GM12872 (cell line): Measurements from ENCODE around the gene ARPC2.

Source experiments
- CTCF ChIP-seq: IDR thresholded peaks from 3 replicates; pipeline ENCODE4 v1.5.1; 2011; ENCODE audit warnings: low read depth, mild to moderate bottlenecking, low read length, moderate library complexity; ENCODE audit not compliant: insufficient read depth

Gene ARPC2

GRCh38 chr2:218180467-218181114 is 36.4 kb upstream of the ARPC2 start:
- TF ChIP-seq CTCF = no peak

- no peak for TF ChIP-seq CTCF
These were observed 32.7 kb upstream of the ARPC2 start for GRCh38 chr2:218184331-218184730.

GRCh38 chr2:218186355-218186766 is 30.6 kb upstream of the ARPC2 start:
- peak; percentile 87 for TF ChIP-seq CTCF

- TF ChIP-seq CTCF = no peak
These were observed 30.1 kb upstream of the ARPC2 start for GRCh38 chr2:218186876-218187275.

- no peak for TF ChIP-seq CTCF
These were observed 29.5 kb upstream of the ARPC2 start for GRCh38 chr2:218187296-218188015.

- no peak for TF ChIP-seq CTCF
These were observed 28.5 kb upstream of the ARPC2 start for GRCh38 chr2:218188528-218188927.

GRCh38 chr2:218192902-218193430 is 24.0 kb upstream of the ARPC2 start:
- no peak for TF ChIP-seq CTCF
